ENCODE measurements around the gene GBP1. TPM values are rescaled to one million over a fixed set of nuclear protein-coding genes. Genes with fewer than 3 reads are reported as not detected.

GBP1 gene
- total RNA-seq, 1 donor from 2014 or later = 17.4 TPM

DNA sequence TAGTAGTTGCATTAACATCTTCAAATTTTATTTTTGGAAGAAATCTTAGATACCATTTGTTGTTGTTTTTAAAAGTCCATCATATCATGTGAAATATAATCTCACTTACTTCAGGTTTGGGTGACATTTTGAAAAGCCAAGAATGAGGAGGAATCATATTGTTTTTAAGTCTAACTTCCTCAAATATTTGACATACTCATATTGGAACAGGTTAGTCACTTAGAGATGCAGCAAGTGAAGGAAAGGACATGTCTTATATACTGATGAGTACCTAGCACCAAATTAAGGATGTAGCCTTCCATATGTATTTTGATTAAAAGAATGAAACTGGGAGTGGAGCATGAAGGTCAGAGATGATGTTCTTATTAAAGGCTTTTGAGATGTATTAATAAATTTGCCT lies 37.0 kb upstream of the GBP1 start:
- no peak overlapping the region for H3K27ac ChIP-seq
- TF ChIP-seq POLR2AphosphoS5 (IDR thresholded peaks at IDR 0.05; ENCODE audit: insufficient read depth in 1 of 2, low read depth in 1 of 2) (no peak), POLR2A (IDR thresholded peaks at IDR 0.05) (no peak)
- TF ChIP-seq, protein P1, sequence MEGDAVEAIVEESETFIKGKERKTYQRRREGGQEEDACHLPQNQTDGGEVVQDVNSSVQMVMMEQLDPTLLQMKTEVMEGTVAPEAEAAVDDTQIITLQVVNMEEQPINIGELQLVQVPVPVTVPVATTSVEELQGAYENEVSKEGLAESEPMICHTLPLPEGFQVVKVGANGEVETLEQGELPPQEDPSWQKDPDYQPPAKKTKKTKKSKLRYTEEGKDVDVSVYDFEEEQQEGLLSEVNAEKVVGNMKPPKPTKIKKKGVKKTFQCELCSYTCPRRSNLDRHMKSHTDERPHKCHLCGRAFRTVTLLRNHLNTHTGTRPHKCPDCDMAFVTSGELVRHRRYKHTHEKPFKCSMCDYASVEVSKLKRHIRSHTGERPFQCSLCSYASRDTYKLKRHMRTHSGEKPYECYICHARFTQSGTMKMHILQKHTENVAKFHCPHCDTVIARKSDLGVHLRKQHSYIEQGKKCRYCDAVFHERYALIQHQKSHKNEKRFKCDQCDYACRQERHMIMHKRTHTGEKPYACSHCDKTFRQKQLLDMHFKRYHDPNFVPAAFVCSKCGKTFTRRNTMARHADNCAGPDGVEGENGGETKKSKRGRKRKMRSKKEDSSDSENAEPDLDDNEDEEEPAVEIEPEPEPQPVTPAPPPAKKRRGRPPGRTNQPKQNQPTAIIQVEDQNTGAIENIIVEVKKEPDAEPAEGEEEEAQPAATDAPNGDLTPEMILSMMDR (IDR thresholded peaks at IDR 0.05) = no peak
- no peaks in the 10 kb centered on the region for H3K27me3 ChIP-seq
- no peak overlapping the region for H3K4me3 ChIP-seq
- H3K9me3 ChIP-seq = no peaks in the 10 kb centered on the region
- no peaks in the 10 kb centered on the region for H3K4me1 ChIP-seq
- H3K36me3 ChIP-seq = peaks cover 0 to 26% of the 10 kb centered on the region in 2 donors
- DNase-seq (ENCODE audit: extremely low spot score in 2 of 2) = no peak
- intact Hi-C loops (cut with DNase I) = no loop called here

DNA sequence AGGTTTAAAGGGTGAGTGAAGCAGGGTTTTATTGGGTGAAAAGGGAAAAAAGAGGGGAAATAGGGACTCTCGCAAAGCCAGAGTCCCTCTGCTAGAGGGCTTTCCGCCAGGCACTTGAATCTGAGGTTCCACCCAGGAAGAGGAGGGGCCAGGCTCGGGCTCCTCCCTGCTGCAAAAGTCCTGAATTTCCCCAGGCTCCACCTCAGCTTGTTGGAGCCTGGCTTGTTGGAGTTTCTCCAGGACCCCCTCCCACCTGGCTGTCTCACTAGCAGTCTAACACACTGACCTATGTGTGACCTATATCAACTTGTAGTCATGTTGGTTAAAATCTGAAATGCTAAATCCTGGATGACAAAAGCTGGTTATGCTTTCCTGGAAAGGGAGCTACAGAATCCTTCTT lies 35.4 kb upstream of the GBP1 start:
- Histone ChIP-seq H3K27me3 (no peaks in the 10 kb centered on the region), H3K4me3 (no peak overlapping the region), H3K4me1 (no peaks in the 10 kb centered on the region), H3K27ac (no peak overlapping the region), H3K36me3 (peaks cover 0 to 11% of the 10 kb centered on the region in 2 donors), H3K9me3 (no peaks in the 10 kb centered on the region)
- DNase-seq (ENCODE audit: extremely low spot score in 2 of 2) = no peak
- TF ChIP-seq POLR2A (IDR thresholded peaks at IDR 0.05) (no peak), POLR2AphosphoS5 (IDR thresholded peaks at IDR 0.05; ENCODE audit: insufficient read depth in 1 of 2, low read depth in 1 of 2) (no peak)
- TF ChIP-seq, protein P1 (IDR thresholded peaks at IDR 0.05) = no peak
- intact Hi-C loops (cut with DNase I) = no loop called here

DNA sequence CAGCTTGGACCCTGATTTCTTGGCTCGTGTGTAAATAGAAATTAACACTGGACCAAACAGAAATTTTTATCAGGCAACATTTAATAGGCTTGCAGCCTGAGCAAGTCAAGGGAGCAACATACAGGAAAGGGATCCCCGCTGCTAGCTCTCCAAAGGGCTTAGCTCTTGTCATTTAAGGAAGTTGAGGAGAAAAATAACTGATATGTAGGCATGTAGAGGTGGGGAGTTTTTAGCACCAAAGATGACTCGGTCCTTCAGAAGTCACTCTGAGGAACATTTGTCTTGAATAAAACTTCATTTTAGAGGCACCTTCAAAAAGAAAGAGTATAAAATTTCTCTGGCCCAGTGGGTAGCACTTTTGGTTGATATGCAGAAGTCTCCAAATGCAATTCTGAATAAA lies 33.8 kb upstream of the GBP1 start:
- Histone ChIP-seq H3K4me1 (no peaks in the 10 kb centered on the region), H3K36me3 (no peaks in the 10 kb centered on the region), H3K27me3 (no peaks in the 10 kb centered on the region), H3K27ac (no peak overlapping the region), H3K9me3 (no peaks in the 10 kb centered on the region), H3K4me3 (no peak overlapping the region)
- TF ChIP-seq POLR2AphosphoS5 (IDR thresholded peaks at IDR 0.05; ENCODE audit: insufficient read depth in 1 of 2, low read depth in 1 of 2) (no peak), POLR2A (IDR thresholded peaks at IDR 0.05) (no peak)
- TF ChIP-seq, protein P1 (IDR thresholded peaks at IDR 0.05) = no peak
- DNase-seq (ENCODE audit: extremely low spot score in 2 of 2) = no peak
- intact Hi-C loops (cut with DNase I) = no loop called here

DNA sequence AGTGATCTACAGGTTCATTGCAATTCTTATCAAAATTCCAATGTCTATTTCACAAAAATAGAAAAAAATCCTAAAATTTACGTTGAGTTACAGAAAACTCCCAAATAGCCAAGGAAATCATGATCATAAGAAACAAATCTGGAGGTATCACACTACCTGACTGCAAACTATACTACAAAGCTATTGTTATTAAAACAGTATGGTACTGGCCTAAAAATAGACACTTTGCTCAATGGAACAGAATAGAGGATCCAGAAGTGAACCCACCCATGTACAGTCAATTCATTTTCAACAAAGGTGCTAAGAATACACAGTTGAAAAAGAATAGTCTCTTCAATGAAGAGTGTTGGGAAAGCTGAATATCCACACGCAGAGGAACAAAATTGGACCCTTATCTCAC lies 30.7 kb upstream of the GBP1 start:
- Histone ChIP-seq H3K27ac (no peak overlapping the region), H3K36me3 (no peaks in the 10 kb centered on the region), H3K4me1 (no peaks in the 10 kb centered on the region), H3K4me3 (no peak overlapping the region), H3K9me3 (no peaks in the 10 kb centered on the region), H3K27me3 (no peaks in the 10 kb centered on the region)
- intact Hi-C loops (cut with DNase I) = no loop called here
- no peak for DNase-seq (ENCODE audit: extremely low spot score in 2 of 2)
- TF ChIP-seq POLR2A (IDR thresholded peaks at IDR 0.05) (no peak), POLR2AphosphoS5 (IDR thresholded peaks at IDR 0.05; ENCODE audit: insufficient read depth in 1 of 2, low read depth in 1 of 2) (no peak)
- TF ChIP-seq, protein P1 (IDR thresholded peaks at IDR 0.05) = no peak

DNA sequence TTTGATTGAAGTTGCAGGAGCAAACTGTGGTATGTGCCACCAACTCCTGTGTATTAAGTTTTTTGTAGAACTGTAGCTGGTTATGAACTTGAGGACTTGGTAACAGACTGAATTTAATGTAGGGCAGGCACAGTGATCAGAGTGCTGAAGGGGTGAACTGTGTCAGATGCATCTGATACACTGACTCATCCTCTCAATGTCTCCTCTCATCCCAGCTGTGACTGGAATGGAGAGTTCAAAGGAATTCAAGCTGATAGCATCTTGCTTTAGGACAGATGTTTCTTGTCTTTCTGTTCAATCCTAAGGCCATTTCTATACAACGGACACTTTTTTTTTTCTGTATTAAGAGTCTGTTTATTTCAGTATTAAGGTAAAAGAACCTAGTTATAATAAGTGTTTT lies 25.0 kb upstream of the GBP1 start:
- TF ChIP-seq POLR2A (IDR thresholded peaks at IDR 0.05) = no peak
- TF ChIP-seq POLR2AphosphoS5 (IDR thresholded peaks at IDR 0.05; ENCODE audit: insufficient read depth in 1 of 2, low read depth in 1 of 2) = no peak
- intact Hi-C loops (cut with DNase I) = no loop called here
- H3K36me3 ChIP-seq = no peaks in the 10 kb centered on the region
- H3K4me3 ChIP-seq = no peak overlapping the region
- no peak overlapping the region for H3K27ac ChIP-seq
- no peaks in the 10 kb centered on the region for H3K4me1 ChIP-seq
- H3K9me3 ChIP-seq = no peaks in the 10 kb centered on the region
- no peaks in the 10 kb centered on the region for H3K27me3 ChIP-seq
- DNase-seq (ENCODE audit: extremely low spot score in 2 of 2) = no peak
